Measurements from ENCODE around the gene LIN37. TPM values are rescaled to one million over a fixed set of nuclear protein-coding genes. Genes with fewer than 3 reads are reported as not detected.
A peak's percentile ranks its signal among the peaks of the same experiment; 100 is the strongest.

LIN37 gene
- total RNA-seq, 1 experiment from 2014 or later: 6.4 TPM

- TF ChIP-seq FOXP1 (CRISPR knock-in tag; IDR thresholded peaks at IDR 0.05; ENCODE audit: borderline replicate concordance) (peak; percentile 66; the same call in 1 of the 2 replicates), ZNF263 (CRISPR knock-in tag; IDR thresholded peaks at IDR 0.05; ENCODE audit: low read depth) (no peak), IRF1 (CRISPR knock-in tag; IDR thresholded peaks at IDR 0.05) (no peak; the same call in 1 of the 2 replicates), MAX (CRISPR knock-in tag; IDR thresholded peaks at IDR 0.05) (peak; percentile 77; the same call in 1 of the 2 replicates), CBFB (CRISPR knock-in tag; IDR thresholded peaks at IDR 0.05; ENCODE audit: low read depth) (no peak), ZNF138 (CRISPR knock-in tag; conservative IDR thresholded peaks at IDR 0.05) (peak; percentile 67; the same call in 1 of the 2 replicates)
- Mint-ChIP-seq H3K4me3 (peak overlapping the region; percentile 94), H3K27me3 (ENCODE audit: low read depth) (peaks cover 23% of the 10 kb centered on the region), H3K27ac (no peak overlapping the region), H3K36me3 (peaks cover 1% of the 10 kb centered on the region; the same call in 1 of the 2 replicates), H3K4me1 (peaks cover 16% of the 10 kb centered on the region), H3K9me3 (no peaks in the 10 kb centered on the region)
- ATAC-seq (no peak), DNase-seq (ENCODE audit: low spot score) (peak; percentile 15)
- POLR2A ChIA-PET: interaction anchor here (2.0 to 2.5 kb wide), 2 partner anchors 7 to 15 kb away, joined by 11 to 13 read pairs; partner anchors contain the start of gene LIN37
- CTCF ChIA-PET: interaction anchor here (0.8 to 2.9 kb wide), 5 partner anchors 8 to 175 kb away, joined by 3 to 13 read pairs (median 3); partner anchors contain the start of genes LIN37, PSENEN and U2AF1L4
Observed at GRCh38 chr19:35755550-35756376, 7.4 kb downstream of the LIN37 start.

GRCh38 chr19:35756377-35757230 lies 8.2 kb downstream of the LIN37 start, which contains the start of gene HSPB6:
HSPB6 (minus strand) TSS chr19:35757029; CDS start chr19:35757008, 21 bp downstream.
- ATAC-seq (peak; percentile 2; the same call in 1 of the 2 replicates), DNase-seq (ENCODE audit: low spot score) (peak; percentile 57)
- CTCF ChIA-PET: interaction anchor here (0.6 to 2.9 kb wide), 11 partner anchors 8 to 298 kb away, joined by 3 to 13 read pairs (median 3); partner anchors contain the start of genes LIN37, PSENEN, U2AF1L4 and WDR62
- Mint-ChIP-seq H3K9me3 (no peaks in the 10 kb centered on the region), H3K36me3 (peaks cover 5% of the 10 kb centered on the region; the same call in 1 of the 2 replicates), H3K4me1 (peaks cover 16% of the 10 kb centered on the region), H3K4me3 (peak within 1 kb of the TSS; percentile 94), H3K27ac (peak within 1 kb of the TSS; percentile 82), H3K27me3 (ENCODE audit: low read depth) (peaks cover 23% of the 10 kb centered on the region)
- TF ChIP-seq FOXP1 (CRISPR knock-in tag; IDR thresholded peaks at IDR 0.05; ENCODE audit: borderline replicate concordance) (0 out of 2 replicates have a peak, but pooled peaks have one; percentile 18), CBFB (CRISPR knock-in tag; IDR thresholded peaks at IDR 0.05; ENCODE audit: low read depth) (no peak)
- POLR2A ChIA-PET: interaction anchor here (1.0 to 2.5 kb wide), 4 partner anchors 8 to 28 kb away, joined by 4 to 13 read pairs (median 8); partner anchors contain the start of genes LIN37, PSENEN and U2AF1L4

- ATAC-seq (peak; percentile 6), DNase-seq (ENCODE audit: low spot score) (no peak)
- Mint-ChIP-seq H3K27me3 (ENCODE audit: low read depth) (peaks cover 23% of the 10 kb centered on the region), H3K27ac (peak overlapping the region; percentile 82), H3K4me1 (peaks cover 16% of the 10 kb centered on the region), H3K9me3 (no peaks in the 10 kb centered on the region), H3K4me3 (peak overlapping the region; percentile 94), H3K36me3 (peaks cover 10% of the 10 kb centered on the region)
- no peak for TF ChIP-seq SP1 (CRISPR knock-in tag; conservative IDR thresholded peaks at IDR 0.05)
- no peak for TF ChIP-seq ESRRA (CRISPR knock-in tag; IDR thresholded peaks at IDR 0.05; ENCODE audit: borderline replicate concordance)
- TF ChIP-seq ZNF425 (CRISPR knock-in tag; conservative IDR thresholded peaks at IDR 0.05): no peak
- no peak for TF ChIP-seq ZSCAN18 (CRISPR knock-in tag; IDR thresholded peaks at IDR 0.05)
- TF ChIP-seq IRF1 (CRISPR knock-in tag; IDR thresholded peaks at IDR 0.05): no peak
- POLR2A ChIA-PET: interaction anchor here (1.0 to 2.5 kb wide), 4 partner anchors 9 to 27 kb away, joined by 4 to 13 read pairs (median 8); partner anchors contain the start of genes LIN37, PSENEN and U2AF1L4
- CTCF ChIA-PET: interaction anchor here (0.6 to 2.9 kb wide), 6 partner anchors 9 to 29 kb away, joined by 3 to 13 read pairs (median 4); partner anchors contain the start of genes LIN37, PSENEN and U2AF1L4
Observed at GRCh38 chr19:35757231-35757748, 8.9 kb downstream of the LIN37 start.
